ENCODE data around the gene MAP2K3.

Gene MAP2K3

DNA sequence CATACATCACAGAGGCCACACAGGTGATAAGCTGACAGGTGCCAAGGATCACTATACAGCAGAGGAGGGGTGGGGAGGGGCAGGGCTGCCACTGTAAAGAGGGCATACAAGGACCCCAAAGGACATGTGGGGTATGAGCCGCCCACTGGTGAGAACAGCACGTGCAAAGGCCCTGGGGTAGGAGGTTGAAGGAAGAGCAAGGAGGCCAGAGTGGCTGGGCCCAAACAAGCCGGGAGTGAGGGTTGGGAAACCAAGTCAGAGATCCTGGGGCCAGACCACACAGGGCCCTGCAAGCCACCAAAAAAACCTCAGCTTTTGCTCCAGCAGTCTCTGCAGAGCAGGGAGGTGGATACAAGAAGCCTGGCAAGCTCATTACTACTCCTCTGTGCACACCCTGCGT lies 37.8 kb upstream of the MAP2K3 start:
- Histone ChIP-seq H3K4me3 (ENCODE audit: low read length) (no peak overlapping the region), H3K27ac (ENCODE audit: low read length) (no peak overlapping the region), H3K27me3 (ENCODE audit: control insufficient read depth, insufficient read depth, low read length) (no peaks in the 10 kb centered on the region), H3K9me3 (ENCODE audit: control insufficient read depth, insufficient read depth, low read length) (no peaks in the 10 kb centered on the region), H3K4me1 (ENCODE audit: control insufficient read depth, insufficient read depth, low read length) (0 out of 2 replicates have a peak, but pooled peaks cover 3% of the 10 kb centered on the region), H3K36me3 (ENCODE audit: control insufficient read depth, insufficient read depth, low read length) (no peaks in the 10 kb centered on the region)
- no peak for DNase-seq (ENCODE audit: low read depth, low spot score)
- no CpG with 5 or more reads among the region's 4 CpGs for WGBS (ENCODE audit: insufficient coverage, insufficient read length)

- Histone ChIP-seq H3K4me1 (ENCODE audit: control insufficient read depth, insufficient read depth, low read length) (0 out of 2 replicates have a peak, but pooled peaks cover 5% of the 10 kb centered on the region), H3K36me3 (ENCODE audit: control insufficient read depth, insufficient read depth, low read length) (no peaks in the 10 kb centered on the region), H3K27me3 (ENCODE audit: control insufficient read depth, insufficient read depth, low read length) (no peaks in the 10 kb centered on the region), H3K9me3 (ENCODE audit: control insufficient read depth, insufficient read depth, low read length) (no peaks in the 10 kb centered on the region), H3K27ac (ENCODE audit: low read length) (no peak overlapping the region), H3K4me3 (ENCODE audit: low read length) (no peak overlapping the region)
- no CpG with 5 or more reads among the region's 12 CpGs for WGBS (ENCODE audit: insufficient coverage, insufficient read length)
- DNase-seq (ENCODE audit: low read depth, low spot score): no peak
Observed at GRCh38 chr17:21247552-21248258, 36.8 kb upstream of the MAP2K3 start.

GRCh38 chr17:21248500-21248899 lies 36.0 kb upstream of the MAP2K3 start:
- Histone ChIP-seq H3K4me1 (ENCODE audit: control insufficient read depth, insufficient read depth, low read length) (0 out of 2 replicates have a peak, but pooled peaks cover 5% of the 10 kb centered on the region), H3K27ac (ENCODE audit: low read length) (no peak overlapping the region), H3K27me3 (ENCODE audit: control insufficient read depth, insufficient read depth, low read length) (no peaks in the 10 kb centered on the region), H3K9me3 (ENCODE audit: control insufficient read depth, insufficient read depth, low read length) (no peaks in the 10 kb centered on the region), H3K36me3 (ENCODE audit: control insufficient read depth, insufficient read depth, low read length) (no peaks in the 10 kb centered on the region), H3K4me3 (ENCODE audit: low read length) (no peak overlapping the region)
- WGBS (ENCODE audit: insufficient coverage, insufficient read length): no CpG with 5 or more reads among the region's 4 CpGs
- no peak for DNase-seq (ENCODE audit: low read depth, low spot score)

GRCh38 chr17:21249086-21249795 lies 35.3 kb upstream of the MAP2K3 start:
- DNase-seq (ENCODE audit: low read depth, low spot score): no peak
- WGBS (ENCODE audit: insufficient coverage, insufficient read length): no CpG with 5 or more reads among the region's 12 CpGs
- Histone ChIP-seq H3K36me3 (ENCODE audit: control insufficient read depth, insufficient read depth, low read length) (no peaks in the 10 kb centered on the region), H3K9me3 (ENCODE audit: control insufficient read depth, insufficient read depth, low read length) (no peaks in the 10 kb centered on the region), H3K27ac (ENCODE audit: low read length) (no peak overlapping the region), H3K27me3 (ENCODE audit: control insufficient read depth, insufficient read depth, low read length) (no peaks in the 10 kb centered on the region), H3K4me1 (ENCODE audit: control insufficient read depth, insufficient read depth, low read length) (0 out of 2 replicates have a peak, but pooled peaks cover 5% of the 10 kb centered on the region), H3K4me3 (ENCODE audit: low read length) (no peak overlapping the region)

DNA sequence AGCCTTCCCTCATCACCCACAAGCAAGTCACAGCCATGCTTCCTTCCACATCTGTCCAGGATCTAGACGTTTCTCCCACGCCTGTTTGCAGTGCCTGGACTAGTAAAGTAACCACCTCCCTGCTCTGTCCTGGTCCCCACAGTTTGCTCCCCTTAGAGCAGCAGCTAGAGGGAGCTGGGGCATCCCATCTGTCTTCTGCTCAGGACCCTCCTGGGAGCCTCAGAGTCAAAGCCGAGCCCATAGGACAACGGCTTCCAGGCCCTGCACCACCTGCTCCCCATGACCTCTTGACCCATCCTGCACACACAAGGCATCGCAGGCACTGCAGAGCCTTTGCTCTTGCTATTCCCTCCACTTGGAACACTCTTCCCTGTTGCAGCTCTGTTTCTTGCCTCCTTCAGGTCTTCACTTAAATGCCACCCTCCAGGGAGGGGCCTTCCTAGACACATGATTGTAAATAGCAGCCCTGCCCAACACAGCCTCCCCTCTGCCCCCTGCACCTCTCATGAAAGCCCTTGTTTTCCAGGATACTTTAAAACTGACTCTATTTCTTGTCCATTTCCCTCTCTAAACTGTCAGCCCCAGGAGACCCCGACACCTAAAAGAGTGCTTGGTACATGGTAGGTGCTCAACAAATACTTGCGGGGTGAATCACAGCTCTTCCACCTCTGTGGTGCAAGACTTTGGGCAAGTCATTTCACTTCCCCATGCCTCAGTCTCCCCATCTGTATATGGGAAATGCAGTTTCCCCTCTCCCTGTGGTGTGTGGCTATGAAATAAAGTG lies 34.4 kb upstream of the MAP2K3 start:
- no peak overlapping the region for H3K27ac ChIP-seq (ENCODE audit: low read length)
- H3K27me3 ChIP-seq (ENCODE audit: control insufficient read depth, insufficient read depth, low read length): no peaks in the 10 kb centered on the region
- no CpG with 5 or more reads among the region's 7 CpGs for WGBS (ENCODE audit: insufficient coverage, insufficient read length)
- no peak overlapping the region for H3K4me3 ChIP-seq (ENCODE audit: low read length)
- H3K9me3 ChIP-seq (ENCODE audit: control insufficient read depth, insufficient read depth, low read length): no peaks in the 10 kb centered on the region
- no peaks in the 10 kb centered on the region for H3K36me3 ChIP-seq (ENCODE audit: control insufficient read depth, insufficient read depth, low read length)
- DNase-seq (ENCODE audit: low read depth, low spot score): no peak
- H3K4me1 ChIP-seq (ENCODE audit: control insufficient read depth, insufficient read depth, low read length): 0 out of 2 replicates have a peak, but pooled peaks cover 5% of the 10 kb centered on the region

GRCh38 chr17:21250854-21251253 lies 33.7 kb upstream of the MAP2K3 start:
- no CpG with 5 or more reads among the region's 4 CpGs for WGBS (ENCODE audit: insufficient coverage, insufficient read length)
- H3K4me3 ChIP-seq (ENCODE audit: low read length): no peak overlapping the region
- 0 out of 2 replicates have a peak, but pooled peaks cover 3% of the 10 kb centered on the region for H3K4me1 ChIP-seq (ENCODE audit: control insufficient read depth, insufficient read depth, low read length)
- no peaks in the 10 kb centered on the region for H3K27me3 ChIP-seq (ENCODE audit: control insufficient read depth, insufficient read depth, low read length)
- H3K36me3 ChIP-seq (ENCODE audit: control insufficient read depth, insufficient read depth, low read length): no peaks in the 10 kb centered on the region
- no peak for DNase-seq (ENCODE audit: low read depth, low spot score)
- no peaks in the 10 kb centered on the region for H3K9me3 ChIP-seq (ENCODE audit: control insufficient read depth, insufficient read depth, low read length)
- no peak overlapping the region for H3K27ac ChIP-seq (ENCODE audit: low read length)

GRCh38 chr17:21251337-21252010 lies 33.0 kb upstream of the MAP2K3 start:
- no peak overlapping the region for H3K4me3 ChIP-seq (ENCODE audit: low read length)
- no peak for DNase-seq (ENCODE audit: low read depth, low spot score)
- H3K36me3 ChIP-seq (ENCODE audit: control insufficient read depth, insufficient read depth, low read length): no peaks in the 10 kb centered on the region
- 0 out of 2 replicates have a peak, but pooled peaks cover 3% of the 10 kb centered on the region for H3K4me1 ChIP-seq (ENCODE audit: control insufficient read depth, insufficient read depth, low read length)
- no peaks in the 10 kb centered on the region for H3K9me3 ChIP-seq (ENCODE audit: control insufficient read depth, insufficient read depth, low read length)
- H3K27ac ChIP-seq (ENCODE audit: low read length): no peak overlapping the region
- H3K27me3 ChIP-seq (ENCODE audit: control insufficient read depth, insufficient read depth, low read length): no peaks in the 10 kb centered on the region
- no CpG with 5 or more reads among the region's 15 CpGs for WGBS (ENCODE audit: insufficient coverage, insufficient read length)

GRCh38 chr17:21252289-21252795 lies 32.2 kb upstream of the MAP2K3 start:
- H3K9me3 ChIP-seq (ENCODE audit: control insufficient read depth, insufficient read depth, low read length): no peaks in the 10 kb centered on the region
- peak overlapping the region; percentile 45; the same call in 1 of the 2 replicates for H3K4me3 ChIP-seq (ENCODE audit: low read length)
- H3K27me3 ChIP-seq (ENCODE audit: control insufficient read depth, insufficient read depth, low read length): no peaks in the 10 kb centered on the region
- no peaks in the 10 kb centered on the region for H3K36me3 ChIP-seq (ENCODE audit: control insufficient read depth, insufficient read depth, low read length)
- WGBS (ENCODE audit: insufficient coverage, insufficient read length): no CpG with 5 or more reads among the region's 12 CpGs
- H3K27ac ChIP-seq (ENCODE audit: low read length): no peak overlapping the region
- DNase-seq (ENCODE audit: low read depth, low spot score): no peak
- H3K4me1 ChIP-seq (ENCODE audit: control insufficient read depth, insufficient read depth, low read length): 0 out of 2 replicates have a peak, but pooled peaks cover 3% of the 10 kb centered on the region

DNA sequence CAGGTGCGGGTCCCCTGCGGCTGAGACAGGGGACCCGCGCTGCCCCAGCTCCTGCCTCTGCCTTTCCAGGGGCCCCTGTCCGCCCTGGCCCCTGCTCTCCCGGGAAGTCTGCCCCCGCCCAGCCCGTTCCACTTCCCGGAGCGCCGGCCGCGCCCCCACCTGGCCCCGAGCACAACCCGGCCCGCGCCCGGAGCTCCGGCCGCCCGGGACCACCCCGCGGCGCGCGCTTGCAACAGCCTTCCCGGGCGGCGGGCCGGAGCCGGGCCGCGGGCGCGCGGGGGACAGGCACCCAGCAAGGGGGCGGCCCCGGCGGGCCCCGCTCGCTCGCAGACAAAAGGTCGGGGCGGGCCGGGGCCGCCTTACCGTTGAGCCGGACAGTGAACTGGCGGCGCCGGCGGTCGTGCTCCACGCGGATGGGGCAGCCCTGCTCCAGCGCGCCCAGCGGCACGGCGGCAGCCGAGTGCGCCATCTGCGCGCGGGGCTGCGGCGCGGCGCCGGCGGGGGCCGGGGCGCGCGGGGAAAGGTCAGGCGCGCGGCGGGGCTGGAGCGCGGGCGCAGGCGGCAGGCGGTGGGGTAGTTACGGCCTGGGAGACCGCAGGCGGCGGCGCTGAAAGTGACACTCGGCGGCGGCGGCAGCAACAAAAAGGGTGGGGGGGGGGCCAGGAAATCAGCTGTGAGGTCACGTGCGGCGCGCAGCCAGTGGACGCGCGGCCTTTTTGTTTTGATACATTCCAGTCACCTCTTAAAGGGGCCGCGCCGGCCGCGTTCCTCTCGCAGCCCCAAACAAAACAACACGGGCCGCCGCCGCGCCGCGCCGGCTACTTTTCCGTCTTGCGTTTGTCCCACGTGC lies 31.5 kb upstream of the MAP2K3 start, which contains the start of gene NATD1:
TSS of gene NATD1 (minus strand) at position 615 of the 850 bp plus-strand sequence. CDS start at position 469, 146 bp downstream.
- H3K36me3 ChIP-seq (ENCODE audit: control insufficient read depth, insufficient read depth, low read length): no peaks in the 10 kb centered on the region
- DNase-seq (ENCODE audit: low read depth, low spot score): peak; percentile 52
- H3K27me3 ChIP-seq (ENCODE audit: control insufficient read depth, insufficient read depth, low read length): no peaks in the 10 kb centered on the region
- 0 out of 2 replicates have a peak, but pooled peaks cover 3% of the 10 kb centered on the region for H3K4me1 ChIP-seq (ENCODE audit: control insufficient read depth, insufficient read depth, low read length)
- H3K27ac ChIP-seq (ENCODE audit: low read length): no peak within 1 kb of the TSS
- H3K9me3 ChIP-seq (ENCODE audit: control insufficient read depth, insufficient read depth, low read length): no peaks in the 10 kb centered on the region
- WGBS (ENCODE audit: insufficient coverage, insufficient read length): no CpG with 5 or more reads among the region's 117 CpGs
- H3K4me3 ChIP-seq (ENCODE audit: low read length): peak within 1 kb of the TSS; percentile 45
